Sigmoid colon (tissue), 7 donors: ENCODE results near the gene GTF3C1. TPM values are rescaled to one million over a fixed set of nuclear protein-coding genes. Genes with fewer than 3 reads are reported as not detected.
"Not testable (repeated sequence)": the region's sequence is repeated elsewhere in the genome, so short reads cannot be mapped to it uniquely, and the experiment has no call there.

Experiments
- DNase-seq: peaks from one replicate; pipeline ENCODE4 v3.0.0-alpha.2; 2019
- H3K27ac ChIP-seq, 4 donors: fragments of 200-600 bp; sonication (generic); one replicate each; pipeline ENCODE4 v1.5.1; 2016 to 2019; ENCODE audit warnings: mild to moderate bottlenecking in 1 of 4
- H3K27me3 ChIP-seq, 3 donors: fragments of 200-600 bp; sonication (generic); one replicate each; pipeline ENCODE4 v1.5.1; 2019; ENCODE audit warnings: mild to moderate bottlenecking in 1 of 3
- H3K36me3 ChIP-seq, 4 donors: fragments of 200-600 bp; sonication (generic); one replicate each; pipeline ENCODE4 v1.5.1; 2016 to 2019
- H3K4me1 ChIP-seq, 4 donors: fragments of 200-600 bp; sonication (generic); one replicate each; pipeline ENCODE4 v1.5.1; 2017 to 2019
- H3K4me3 ChIP-seq, 4 donors: fragments of 200-600 bp; sonication (generic); one replicate each; pipeline ENCODE4 v1.5.1; 2017 to 2019; ENCODE audit warnings: mild to moderate bottlenecking in 2 of 4, moderate library complexity in 1 of 4
- H3K9me3 ChIP-seq, 4 donors: fragments of 200-600 bp in 3 of 4; sonication (generic) in 3 of 4; one replicate each; pipeline versions ENCODE4 v1.5.1 to v1.6.1; 2013 to 2019
- CTCF ChIP-seq, 4 experiments: fragments of 450-650 bp in 3 of 4; fragments of 200-600 bp in 1 of 4; IDR thresholded peaks; one replicate each; pipeline ENCODE4 v1.5.1; 2016 to 2019; ENCODE audit warnings: antibody characterized with exemption in 4 of 4, mild to moderate bottlenecking in 3 of 4, moderate library complexity in 2 of 4
- EP300 ChIP-seq, 4 donors: sonication (generic); formaldehyde crosslinking; IDR thresholded peaks; one replicate each; pipeline ENCODE4 v1.6.1; 2017; ENCODE audit warnings: antibody characterized with exemption in 4 of 4
- POLR2A ChIP-seq, 2 donors: fragments of 450-650 bp; IDR thresholded peaks; one replicate each; pipeline ENCODE4 v1.6.1; 2016; ENCODE audit warnings: antibody characterized with exemption in 2 of 2, mild to moderate bottlenecking in 2 of 2, moderate library complexity in 2 of 2
- POLR2AphosphoS5 ChIP-seq, 4 donors: sonication (generic); formaldehyde crosslinking; IDR thresholded peaks; one replicate each; pipeline ENCODE4 v1.6.1; 2017; ENCODE audit warnings: antibody characterized with exemption in 4 of 4
- WGBS, 2 donors: extraction: QIAGEN DNeasy Blood & Tissue Kit; methylation state at CpG; one replicate each; pipeline ENCODE4 v1.1.7; 2013; 5-methylcytosine and 5-hydroxymethylcytosine counted together
- intact Hi-C: fragments of 100-400 bp; cut with DNase I; formaldehyde crosslinking; loops from one replicate; pipeline ENCODE4 v1.15.1; 2023
- polyA plus RNA-seq, 3 donors: library from polyadenylated mRNA; stranded (reverse); fragments of 200-250 nt; gene quantifications; one replicate each; pipeline ENCODE4 v1.2.3, GENCODE V29; 2013
- total RNA-seq, 4 donors: library from RNA; depleted of rRNA; stranded (reverse); fragments of >200 nt; gene quantifications; one replicate each; pipeline ENCODE4 v1.1.0, GENCODE V29; 2016
- donor health status: healthy with polysubstance abuse.
- donor health status: Bipolar disorder and iron deficiency.
- donor health status: healthy.

The GTF3C1 gene
- total and polyA plus RNA-seq, 7 donors = 9.0 to 74.2 (median 37.5) TPM

DNA sequence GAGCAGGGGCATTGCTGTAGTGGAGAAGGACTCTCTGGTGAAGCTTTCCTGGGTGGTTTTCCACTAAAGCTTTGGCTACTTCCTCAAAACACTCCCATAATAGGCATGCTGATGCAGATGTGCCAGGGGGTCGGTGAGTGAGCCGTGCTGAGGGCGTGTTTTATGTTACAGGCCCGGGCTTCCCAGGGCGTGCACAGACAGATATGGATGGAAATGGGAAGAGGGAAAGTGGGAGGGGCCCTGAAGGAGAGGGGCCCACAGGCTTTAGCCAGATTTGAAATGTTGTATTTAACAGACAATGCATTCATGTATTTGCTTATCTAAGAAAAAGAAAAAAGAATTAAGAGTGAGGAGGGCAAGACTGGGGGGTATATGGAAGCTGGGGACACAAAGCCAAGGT lies 91.5 kb downstream of the GTF3C1 start:
- Histone ChIP-seq H3K9me3 (no peaks in the 10 kb centered on the region), H3K4me3 (no peak overlapping the region), H3K27ac (no peak overlapping the region), H3K4me1 (no peaks in the 10 kb centered on the region), H3K27me3 (no peaks in the 10 kb centered on the region), H3K36me3 (peaks cover 0 to 36% (median 20%) of the 10 kb centered on the region in 4 donors)
- 36 to 57% methylated on average over 5 of the region's 5 CpGs for WGBS, 2 donors
- no peak for TF ChIP-seq EP300 (IDR thresholded peaks at IDR 0.05)
- TF ChIP-seq POLR2AphosphoS5 (IDR thresholded peaks at IDR 0.05) = no peak
- no peak for TF ChIP-seq CTCF (IDR thresholded peaks at IDR 0.05)
- TF ChIP-seq POLR2A (IDR thresholded peaks at IDR 0.05) = no peak
- DNase-seq = no peak
- intact Hi-C loops = loop anchor here (5.0 kb wide), 1 partner anchor 91 kb away; no protein-coding TSS in a partner anchor

DNA sequence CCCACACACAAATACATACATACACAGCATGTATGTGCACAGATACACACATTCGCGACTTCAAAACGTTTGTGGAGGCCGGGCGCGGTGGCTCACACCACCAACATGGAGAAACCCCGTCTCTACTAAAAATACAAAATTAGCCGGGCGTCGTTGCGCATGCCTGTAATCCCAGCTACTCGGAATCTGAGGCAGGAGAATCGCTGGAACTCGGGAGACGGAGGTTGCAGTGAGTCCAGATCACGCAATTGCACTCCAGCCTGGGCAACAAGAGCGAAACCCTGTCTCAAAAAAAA lies 92.2 kb downstream of the GTF3C1 start:
- not testable (repeated sequence) for H3K4me3 ChIP-seq, H3K4me1 ChIP-seq, H3K27me3 ChIP-seq, DNase-seq, H3K9me3 ChIP-seq, H3K27ac ChIP-seq
- WGBS, 2 donors = 91 to 94% methylated on average over 17 of the region's 17 CpGs
- peaks cover 0 to 29% (median 14%) of the 10 kb centered on the region in 4 donors for H3K36me3 ChIP-seq
- intact Hi-C loops = loop anchor here (2.0 to 5.0 kb wide), 2 partner anchors 90 to 279 kb away; no protein-coding TSS in a partner anchor

GRCh38 chr16:27455700-27456099 lies 94.0 kb downstream of the GTF3C1 start:
- WGBS, 2 donors = 33 to 52% methylated on average over 12 of the region's 12 CpGs
- H3K4me1 ChIP-seq = no peaks in the 10 kb centered on the region
- H3K36me3 ChIP-seq = peaks cover 0 to 10% (median 2%) of the 10 kb centered on the region in 4 donors
- H3K27ac ChIP-seq = no peak overlapping the region
- H3K27me3 ChIP-seq = peaks cover 0 to 3% (median 1%) of the 10 kb centered on the region in 3 donors
- no peaks in the 10 kb centered on the region for H3K9me3 ChIP-seq
- H3K4me3 ChIP-seq = no peak overlapping the region
- no peak for TF ChIP-seq CTCF (IDR thresholded peaks at IDR 0.05)
- TF ChIP-seq POLR2AphosphoS5 (IDR thresholded peaks at IDR 0.05) = no peak
- TF ChIP-seq EP300 (IDR thresholded peaks at IDR 0.05) = no peak
- no peak for TF ChIP-seq POLR2A (IDR thresholded peaks at IDR 0.05)
- intact Hi-C loops = loop anchor here (2.0 to 5.0 kb wide), 2 partner anchors 88 to 277 kb away; no protein-coding TSS in a partner anchor
- DNase-seq = no peak

GRCh38 chr16:27453494-27453825 lies 96.3 kb downstream of the GTF3C1 start:
- DNase-seq = no peak
- intact Hi-C loops = loop anchor here (5.0 kb wide), 1 partner anchor 71 kb away; no protein-coding TSS in a partner anchor
- Histone ChIP-seq H3K9me3 (no peaks in the 10 kb centered on the region), H3K4me1 (no peaks in the 10 kb centered on the region), H3K36me3 (no peaks in the 10 kb centered on the region), H3K27me3 (peaks cover 0 to 24% (median 22%) of the 10 kb centered on the region in 3 donors), H3K27ac (no peak overlapping the region), H3K4me3 (no peak overlapping the region)
- 79 to 87% methylated on average over 3 of the region's 3 CpGs for WGBS, 2 donors
- TF ChIP-seq EP300 (IDR thresholded peaks at IDR 0.05) (no peak), POLR2A (IDR thresholded peaks at IDR 0.05) (no peak), POLR2AphosphoS5 (IDR thresholded peaks at IDR 0.05) (no peak), CTCF (IDR thresholded peaks at IDR 0.05) (no peak)

GRCh38 chr16:27452569-27453493 lies 96.9 kb downstream of the GTF3C1 start:
- Histone ChIP-seq H3K27ac (no peak overlapping the region), H3K9me3 (no peaks in the 10 kb centered on the region), H3K4me3 (no peak overlapping the region), H3K36me3 (no peaks in the 10 kb centered on the region), H3K4me1 (no peaks in the 10 kb centered on the region), H3K27me3 (peaks cover 0 to 30% (median 23%) of the 10 kb centered on the region in 3 donors)
- no peak for TF ChIP-seq POLR2AphosphoS5 (IDR thresholded peaks at IDR 0.05)
- 71 to 74% methylated on average over 16 of the region's 16 CpGs for WGBS, 2 donors
- no peak for DNase-seq
- intact Hi-C loops = loop anchor here (5.0 kb wide), 1 partner anchor 71 kb away; no protein-coding TSS in a partner anchor
